ENCODE results near the gene ABCC9. TPM values are rescaled to one million over a fixed set of nuclear protein-coding genes. Genes with fewer than 3 reads are reported as not detected.

ABCC9 gene
- total and polyA plus RNA-seq, 9 donors = 4.9 to 54.8 (median 19.0) TPM

- TF ChIP-seq POLR2A (IDR thresholded peaks at IDR 0.05) = no peak
- TF ChIP-seq EP300 (IDR thresholded peaks at IDR 0.05) = no peak
- no peak for TF ChIP-seq CTCF (IDR thresholded peaks at IDR 0.05)
- no peaks in the 10 kb centered on the region for H3K27me3 ChIP-seq
- no peaks in the 10 kb centered on the region for H3K9me3 ChIP-seq
- no peak overlapping the region for H3K27ac ChIP-seq
- no peak for DNase-seq
- intact Hi-C loops (cut with DNase I) = no loop called here
- 92 to 96% (median 93%) methylated on average over 2 of the region's 2 CpGs for WGBS, 3 donors
- no peaks in the 10 kb centered on the region for H3K36me3 ChIP-seq
- H3K4me3 ChIP-seq = no peak overlapping the region
- H3K4me1 ChIP-seq (ENCODE audit: insufficient read depth) = no peaks in the 10 kb centered on the region
Observed at GRCh38 chr12:21985155-21985554, 43.9 kb upstream of the ABCC9 start.

DNA sequence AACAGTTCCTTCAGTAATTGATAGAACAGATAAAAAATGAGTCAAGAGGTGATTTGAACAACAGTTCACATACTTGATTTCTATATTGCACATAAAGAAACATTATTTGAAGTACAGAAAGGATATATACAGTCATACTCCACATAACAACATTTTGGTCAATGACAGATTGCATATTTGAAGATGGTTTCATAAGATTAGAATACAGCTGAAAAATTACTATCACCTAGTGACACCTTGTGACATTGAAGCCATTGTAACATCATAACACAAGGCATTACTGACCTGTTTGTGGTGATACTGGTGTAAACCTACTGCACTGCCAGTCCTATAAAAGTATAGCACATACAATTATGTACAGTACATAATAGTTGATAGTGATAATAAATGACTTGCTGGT lies 43.1 kb upstream of the ABCC9 start:
- H3K4me1 ChIP-seq (ENCODE audit: insufficient read depth) = no peaks in the 10 kb centered on the region
- intact Hi-C loops (cut with DNase I) = no loop called here
- no peak overlapping the region for H3K4me3 ChIP-seq
- no peak for DNase-seq
- no peaks in the 10 kb centered on the region for H3K9me3 ChIP-seq
- no peaks in the 10 kb centered on the region for H3K36me3 ChIP-seq
- H3K27ac ChIP-seq = no peak overlapping the region
- no peak for TF ChIP-seq CTCF (IDR thresholded peaks at IDR 0.05)
- no peak for TF ChIP-seq EP300 (IDR thresholded peaks at IDR 0.05)
- no peak for TF ChIP-seq POLR2A (IDR thresholded peaks at IDR 0.05)
- no peaks in the 10 kb centered on the region for H3K27me3 ChIP-seq

- TF ChIP-seq CTCF (IDR thresholded peaks at IDR 0.05) (no peak), POLR2A (IDR thresholded peaks at IDR 0.05) (no peak), EP300 (IDR thresholded peaks at IDR 0.05) (no peak)
- Histone ChIP-seq H3K9me3 (no peaks in the 10 kb centered on the region), H3K36me3 (no peaks in the 10 kb centered on the region), H3K4me3 (no peak overlapping the region), H3K27me3 (no peaks in the 10 kb centered on the region), H3K4me1 (ENCODE audit: insufficient read depth) (no peaks in the 10 kb centered on the region), H3K27ac (no peak overlapping the region)
- intact Hi-C loops (cut with DNase I) = no loop called here
- 77 to 83% (median 81%) methylated on average over 3 of the region's 3 CpGs for WGBS, 3 donors
- DNase-seq = no peak
Observed at GRCh38 chr12:21983095-21983494, 41.9 kb upstream of the ABCC9 start.

GRCh38 chr12:21980544-21980943 lies 39.3 kb upstream of the ABCC9 start:
- no peak for TF ChIP-seq CTCF (IDR thresholded peaks at IDR 0.05)
- no peak for TF ChIP-seq POLR2A (IDR thresholded peaks at IDR 0.05)
- no peak for TF ChIP-seq EP300 (IDR thresholded peaks at IDR 0.05)
- intact Hi-C loops (cut with DNase I) = no loop called here
- no peaks in the 10 kb centered on the region for H3K27me3 ChIP-seq
- no peak overlapping the region for H3K4me3 ChIP-seq
- H3K27ac ChIP-seq = no peak overlapping the region
- WGBS, 3 donors = 78 to 95% (median 87%) methylated on average over 1 of the region's 1 CpG
- H3K9me3 ChIP-seq = no peaks in the 10 kb centered on the region
- H3K4me1 ChIP-seq (ENCODE audit: insufficient read depth) = peaks cover 2% of the 10 kb centered on the region
- H3K36me3 ChIP-seq = no peaks in the 10 kb centered on the region
- no peak for DNase-seq

DNA sequence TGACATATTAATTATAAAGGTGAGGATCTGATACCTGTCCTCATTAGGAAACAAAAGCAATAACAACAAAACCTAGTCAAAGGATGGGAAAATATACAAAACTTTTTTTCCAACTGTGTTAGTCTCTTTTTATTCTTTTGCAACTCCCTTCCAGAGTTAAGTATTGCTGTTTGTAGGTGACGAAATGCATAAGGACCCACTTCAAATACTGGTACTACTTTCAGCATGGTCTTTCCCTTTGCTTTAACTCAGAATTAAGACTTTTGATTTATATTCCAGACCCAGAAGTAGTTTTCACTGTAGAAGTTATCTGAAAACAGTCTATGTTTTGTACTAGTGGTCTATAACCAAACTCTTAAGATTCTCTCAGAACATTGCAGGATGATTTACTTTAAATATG lies 34.1 kb upstream of the ABCC9 start:
- Histone ChIP-seq H3K27ac (no peak overlapping the region), H3K9me3 (no peaks in the 10 kb centered on the region), H3K27me3 (no peaks in the 10 kb centered on the region), H3K4me3 (no peak overlapping the region), H3K36me3 (no peaks in the 10 kb centered on the region), H3K4me1 (ENCODE audit: insufficient read depth) (peaks cover 4% of the 10 kb centered on the region)
- intact Hi-C loops (cut with DNase I) = no loop called here
- WGBS, 3 donors = 79 to 88% (median 84%) methylated on average over 1 of the region's 1 CpG
- no peak for DNase-seq
- TF ChIP-seq EP300 (IDR thresholded peaks at IDR 0.05) = no peak
- no peak for TF ChIP-seq CTCF (IDR thresholded peaks at IDR 0.05)
- no peak for TF ChIP-seq POLR2A (IDR thresholded peaks at IDR 0.05)

Data from ovary (tissue), 9 donors.